ENCODE measurements around the gene NELFA. TPM values are rescaled to one million over a fixed set of nuclear protein-coding genes. Genes with fewer than 3 reads are reported as not detected.

NELFA gene
- total and polyA plus RNA-seq, 2 of the 13 experiments (the other 11 are each of a cell fraction or from before 2014, with no cell fraction given), result 13.3 to 18.5 TPM

GRCh38 chr4:2057382-2058065, 48.8 kb upstream of the NELFA start (continued):
- no peak for TF ChIP-seq ZNF513 (CRISPR knock-in tag; conservative IDR thresholded peaks at IDR 0.05)
- no peak for TF ChIP-seq MEF2D (CRISPR knock-in tag; IDR thresholded peaks at IDR 0.05)
- TF ChIP-seq HIVEP1 (CRISPR knock-in tag; IDR thresholded peaks at IDR 0.05), result no peak
- TF ChIP-seq ZMYM2 (CRISPR knock-in tag; IDR thresholded peaks at IDR 0.05), result no peak
- no peak for TF ChIP-seq MIER3 (CRISPR knock-in tag; IDR thresholded peaks at IDR 0.05; ENCODE audit: borderline replicate concordance)
- TF ChIP-seq HES4 (CRISPR knock-in tag; IDR thresholded peaks at IDR 0.05; ENCODE audit: borderline replicate concordance), result no peak
- TF ChIP-seq ZNF574 (CRISPR knock-in tag; IDR thresholded peaks at IDR 0.05), result no peak
- TF ChIP-seq NCOA5 (CRISPR knock-in tag; IDR thresholded peaks at IDR 0.05), result no peak
- TF ChIP-seq ZNF280D (CRISPR knock-in tag; IDR thresholded peaks at IDR 0.05), result no peak
- no peak for TF ChIP-seq ZNF318 (CRISPR knock-in tag; IDR thresholded peaks at IDR 0.05)
